Measurements from ENCODE around the gene CABCOCO1. TPM values are rescaled to one million over a fixed set of nuclear protein-coding genes. Genes with fewer than 3 reads are reported as not detected.

CABCOCO1 gene
- total RNA-seq, 1 donor = not detected

DNA sequence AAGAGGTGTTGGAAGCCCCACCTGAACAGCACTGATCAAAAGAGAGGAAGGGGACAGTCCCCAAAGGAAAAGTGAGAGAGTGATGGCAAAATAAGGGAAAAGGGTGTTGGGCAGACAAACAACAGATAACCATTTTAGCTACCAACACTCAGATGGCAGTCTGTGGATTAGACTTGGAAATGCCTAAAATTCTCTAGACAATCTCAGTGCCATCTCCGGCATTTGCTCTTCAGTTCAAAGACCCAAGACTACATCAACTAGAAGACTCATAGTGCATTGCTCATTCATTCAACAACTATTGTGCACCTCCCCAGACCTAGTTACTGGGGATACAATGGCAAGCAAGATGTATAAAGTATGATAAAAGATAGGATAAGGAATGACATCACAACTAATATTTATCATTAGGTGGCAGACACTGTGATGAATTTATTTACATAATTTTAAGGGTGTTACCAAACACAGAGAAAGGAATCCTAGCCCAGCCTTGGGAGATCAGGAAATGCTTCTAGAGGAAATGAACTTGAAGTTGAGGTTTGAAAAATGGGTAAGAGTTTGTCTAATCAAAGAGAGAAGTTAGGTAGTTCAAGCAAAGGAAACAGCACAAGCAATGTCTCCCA lies 129.5 kb downstream of the CABCOCO1 start:
- Histone ChIP-seq H3K4me1 (ENCODE audit: insufficient read depth, low read length) (no peaks in the 10 kb centered on the region), H3K9me3 (ENCODE audit: low read depth, low read length) (no peaks in the 10 kb centered on the region), H3K4me3 (ENCODE audit: low read length) (no peak overlapping the region), H3K27me3 (ENCODE audit: insufficient read depth, low read length) (no peaks in the 10 kb centered on the region)

DNA sequence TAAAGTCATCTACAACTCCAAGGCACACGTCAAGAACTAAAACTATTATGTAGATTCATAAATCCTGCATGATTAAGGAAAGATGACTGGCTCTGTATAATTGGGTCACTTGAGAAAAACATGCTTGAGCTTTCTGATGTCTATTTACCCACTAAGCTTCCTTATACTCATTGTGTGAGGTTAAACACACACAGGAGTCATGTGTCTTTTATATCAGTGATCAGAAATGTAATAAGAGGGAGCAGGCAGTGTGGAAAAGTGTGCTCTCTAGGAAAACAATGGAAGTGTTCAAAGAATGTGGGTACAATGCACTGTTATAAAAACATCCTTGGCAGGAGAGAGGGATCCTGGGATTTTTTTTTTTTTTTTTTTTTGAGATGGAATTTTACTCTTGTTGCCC lies 130.2 kb downstream of the CABCOCO1 start:
- Histone ChIP-seq H3K4me1 (ENCODE audit: insufficient read depth, low read length) (no peaks in the 10 kb centered on the region), H3K9me3 (ENCODE audit: low read depth, low read length) (no peaks in the 10 kb centered on the region), H3K27me3 (ENCODE audit: insufficient read depth, low read length) (no peaks in the 10 kb centered on the region), H3K4me3 (ENCODE audit: low read length) (no peak overlapping the region)

DNA sequence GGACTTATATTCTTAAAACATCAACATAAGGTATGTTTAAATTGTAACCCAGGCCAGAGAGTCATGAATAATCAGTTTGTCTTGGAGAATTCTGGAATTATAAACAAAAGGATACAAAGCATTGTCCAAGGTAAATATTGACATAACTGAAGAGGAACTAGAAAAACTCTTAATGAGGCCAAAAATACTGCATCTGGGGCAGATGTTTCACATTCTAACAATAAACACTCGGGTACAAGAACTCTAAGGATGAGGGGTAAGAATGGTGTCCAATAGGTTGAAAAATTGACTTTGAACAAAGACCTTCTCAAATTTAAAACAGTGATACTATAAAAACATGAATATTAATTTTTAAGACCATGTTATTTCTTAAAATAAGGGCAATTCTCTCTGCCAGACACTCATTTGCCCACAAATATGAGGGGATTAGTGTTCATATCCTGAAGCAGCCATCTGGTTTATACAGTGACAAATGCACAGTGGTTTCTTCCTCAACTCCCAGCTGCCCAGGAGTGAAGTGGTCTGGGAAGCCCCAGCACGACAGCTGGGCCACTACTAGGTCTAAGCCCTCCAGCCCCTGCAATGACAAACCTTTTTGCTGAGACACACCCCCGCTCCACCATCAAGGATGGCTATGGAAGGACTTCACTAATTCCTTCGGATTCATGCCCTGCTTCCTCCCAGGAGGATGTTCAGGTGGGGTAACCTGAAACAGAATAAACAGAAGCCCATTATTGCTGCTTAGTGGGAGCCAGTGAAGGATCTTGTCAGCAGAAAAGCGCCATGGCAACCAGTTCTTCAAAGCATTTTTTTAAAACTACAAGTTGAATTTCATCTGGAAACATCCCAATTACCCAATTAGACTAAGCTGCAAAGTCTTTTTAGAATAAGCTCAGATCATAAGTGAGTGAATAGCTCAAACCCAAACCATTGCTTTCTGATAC lies 131.3 kb downstream of the CABCOCO1 start:
- Histone ChIP-seq H3K27me3 (ENCODE audit: insufficient read depth, low read length) (no peaks in the 10 kb centered on the region), H3K4me1 (ENCODE audit: insufficient read depth, low read length) (no peaks in the 10 kb centered on the region), H3K4me3 (ENCODE audit: low read length) (no peak overlapping the region), H3K9me3 (ENCODE audit: low read depth, low read length) (no peaks in the 10 kb centered on the region)

- Histone ChIP-seq H3K4me1 (ENCODE audit: insufficient read depth, low read length) (no peaks in the 10 kb centered on the region), H3K4me3 (ENCODE audit: low read length) (no peak overlapping the region), H3K27me3 (ENCODE audit: insufficient read depth, low read length) (no peaks in the 10 kb centered on the region), H3K9me3 (ENCODE audit: low read depth, low read length) (no peaks in the 10 kb centered on the region)
Observed at GRCh38 chr10:61795147-61795546, 132.4 kb downstream of the CABCOCO1 start.

DNA sequence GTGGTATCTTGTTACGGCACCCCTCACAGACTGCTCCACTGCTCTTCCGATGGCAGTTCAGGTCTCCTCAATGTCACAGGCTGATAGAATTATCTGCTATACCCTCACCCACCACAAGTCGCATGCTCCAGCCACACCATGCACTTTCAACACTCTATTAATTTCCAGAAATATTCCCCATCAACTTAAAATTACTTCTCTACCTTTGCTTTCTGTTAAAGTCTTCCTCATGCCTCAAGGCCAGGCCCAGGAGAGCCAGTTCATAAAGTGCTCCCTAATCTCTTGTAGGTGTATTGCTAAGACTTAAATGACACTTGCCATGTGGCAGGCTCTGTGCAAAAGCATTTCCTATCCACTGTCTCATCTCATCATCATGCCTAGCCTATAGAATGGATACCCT lies 132.8 kb downstream of the CABCOCO1 start:
- H3K27me3 ChIP-seq (ENCODE audit: insufficient read depth, low read length) = no peaks in the 10 kb centered on the region
- H3K4me1 ChIP-seq (ENCODE audit: insufficient read depth, low read length) = no peaks in the 10 kb centered on the region
- H3K4me3 ChIP-seq (ENCODE audit: low read length) = no peak overlapping the region
- no peaks in the 10 kb centered on the region for H3K9me3 ChIP-seq (ENCODE audit: low read depth, low read length)

GRCh38 chr10:61796785-61797184 lies 134.1 kb downstream of the CABCOCO1 start:
- no peak overlapping the region for H3K4me3 ChIP-seq (ENCODE audit: low read length)
- no peaks in the 10 kb centered on the region for H3K9me3 ChIP-seq (ENCODE audit: low read depth, low read length)
- H3K27me3 ChIP-seq (ENCODE audit: insufficient read depth, low read length) = no peaks in the 10 kb centered on the region
- no peaks in the 10 kb centered on the region for H3K4me1 ChIP-seq (ENCODE audit: insufficient read depth, low read length)

GRCh38 chr10:61797304-61798153 lies 134.8 kb downstream of the CABCOCO1 start:
- H3K9me3 ChIP-seq (ENCODE audit: low read depth, low read length) = no peaks in the 10 kb centered on the region
- no peak overlapping the region for H3K4me3 ChIP-seq (ENCODE audit: low read length)
- H3K27me3 ChIP-seq (ENCODE audit: insufficient read depth, low read length) = no peaks in the 10 kb centered on the region
- H3K4me1 ChIP-seq (ENCODE audit: insufficient read depth, low read length) = no peaks in the 10 kb centered on the region

DNA sequence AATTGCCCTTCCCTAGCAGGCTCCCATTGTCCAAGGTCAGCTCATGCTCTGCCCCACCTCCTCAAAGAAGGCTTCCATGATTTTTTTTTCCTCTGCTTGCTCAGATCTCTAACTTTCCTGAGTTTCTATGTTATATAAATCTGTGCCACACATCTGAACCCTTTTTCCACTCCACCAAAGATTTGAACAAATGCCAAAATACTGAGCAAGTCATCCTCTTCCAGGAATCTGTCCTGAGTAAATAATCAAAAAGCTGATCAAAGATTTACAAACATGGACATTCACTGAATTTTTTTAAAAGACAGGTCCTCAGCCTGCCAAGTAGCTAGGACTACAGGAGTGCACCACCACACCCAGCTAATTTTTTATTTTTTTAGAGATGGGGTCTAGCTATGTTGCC lies 136.0 kb downstream of the CABCOCO1 start:
- H3K9me3 ChIP-seq (ENCODE audit: low read depth, low read length) = no peaks in the 10 kb centered on the region

DNA sequence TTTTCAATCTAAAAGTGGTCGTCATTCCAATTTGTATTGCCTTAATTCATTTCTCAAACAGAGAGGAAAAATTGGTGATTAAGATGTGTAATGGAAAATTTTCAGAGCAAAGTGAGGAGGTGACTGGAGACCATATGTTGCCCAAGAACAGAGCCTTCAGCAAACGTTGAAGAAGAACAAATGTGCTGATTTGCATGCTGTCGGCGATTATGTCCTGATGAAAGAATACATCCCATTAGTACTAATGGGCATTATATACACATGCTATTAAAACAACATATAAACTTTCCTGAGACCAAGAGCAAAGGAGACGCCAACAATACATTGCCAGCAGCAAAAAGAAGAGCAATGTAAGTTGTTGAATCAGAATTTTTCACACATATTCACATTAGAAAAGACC lies 138.8 kb downstream of the CABCOCO1 start:
- no peaks in the 10 kb centered on the region for H3K27me3 ChIP-seq (ENCODE audit: insufficient read depth, low read length)
- H3K4me3 ChIP-seq (ENCODE audit: low read length) = no peak overlapping the region
- no peaks in the 10 kb centered on the region for H3K9me3 ChIP-seq (ENCODE audit: low read depth, low read length)
- no peaks in the 10 kb centered on the region for H3K4me1 ChIP-seq (ENCODE audit: insufficient read depth, low read length)

More for the DNA sequence above, 136.0 kb downstream of the CABCOCO1 start:
- no peaks in the 10 kb centered on the region for H3K4me1 ChIP-seq (ENCODE audit: insufficient read depth, low read length)
- H3K4me3 ChIP-seq (ENCODE audit: low read length) = no peak overlapping the region
- no peaks in the 10 kb centered on the region for H3K27me3 ChIP-seq (ENCODE audit: insufficient read depth, low read length)

DNA sequence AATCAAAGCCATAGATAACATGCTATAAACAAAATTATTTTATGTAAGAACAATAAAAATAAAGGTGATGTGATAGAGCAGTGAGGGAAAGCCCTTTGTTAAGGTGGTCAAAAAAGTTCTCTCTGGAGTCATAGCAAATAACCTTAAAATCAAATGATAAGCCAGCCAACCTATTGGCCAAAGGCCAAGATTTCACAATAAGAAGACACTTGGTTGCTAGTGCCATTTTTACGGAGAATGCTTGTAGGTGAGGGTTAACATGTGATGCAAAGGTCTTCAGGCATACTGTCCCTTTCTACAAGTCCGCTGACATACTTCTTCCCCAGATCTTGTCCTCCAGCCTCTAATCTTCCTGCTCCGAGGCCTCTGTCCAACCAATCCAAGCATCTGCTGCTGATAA lies 140.5 kb downstream of the CABCOCO1 start:
- no peaks in the 10 kb centered on the region for H3K9me3 ChIP-seq (ENCODE audit: low read depth, low read length)
- H3K4me3 ChIP-seq (ENCODE audit: low read length) = no peak overlapping the region
- no peaks in the 10 kb centered on the region for H3K27me3 ChIP-seq (ENCODE audit: insufficient read depth, low read length)
- no peaks in the 10 kb centered on the region for H3K4me1 ChIP-seq (ENCODE audit: insufficient read depth, low read length)

- Histone ChIP-seq H3K9me3 (ENCODE audit: low read depth, low read length) (no peaks in the 10 kb centered on the region), H3K4me3 (ENCODE audit: low read length) (no peak overlapping the region), H3K4me1 (ENCODE audit: insufficient read depth, low read length) (no peaks in the 10 kb centered on the region), H3K27me3 (ENCODE audit: insufficient read depth, low read length) (no peaks in the 10 kb centered on the region)
Observed at GRCh38 chr10:61804414-61804813, 141.7 kb downstream of the CABCOCO1 start.

DNA sequence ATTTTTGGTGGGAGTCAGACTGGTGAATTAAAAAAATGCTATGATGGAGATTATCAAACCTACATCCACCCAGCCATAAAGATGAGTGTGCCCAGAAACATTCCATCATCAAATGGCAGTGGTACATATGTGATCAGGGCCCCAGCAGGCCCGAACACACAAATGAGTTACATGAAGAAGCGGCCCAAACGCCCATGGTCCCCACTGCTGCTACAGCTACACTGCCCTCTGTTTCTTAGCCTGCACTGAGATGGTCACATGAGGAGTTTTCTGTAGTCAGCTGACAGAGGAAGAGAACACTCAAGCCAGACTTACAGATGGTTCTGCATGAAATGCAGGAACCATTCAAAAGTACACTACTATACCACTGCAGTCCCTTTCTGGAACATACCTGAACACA lies 142.4 kb downstream of the CABCOCO1 start:
- Histone ChIP-seq H3K4me1 (ENCODE audit: insufficient read depth, low read length) (no peaks in the 10 kb centered on the region), H3K9me3 (ENCODE audit: low read depth, low read length) (no peaks in the 10 kb centered on the region), H3K27me3 (ENCODE audit: insufficient read depth, low read length) (no peaks in the 10 kb centered on the region), H3K4me3 (ENCODE audit: low read length) (no peak overlapping the region)

GRCh38 chr10:61810263-61810662 lies 147.5 kb downstream of the CABCOCO1 start:
- H3K4me3 ChIP-seq (ENCODE audit: low read length) = no peak overlapping the region
- H3K4me1 ChIP-seq (ENCODE audit: insufficient read depth, low read length) = no peaks in the 10 kb centered on the region
- no peaks in the 10 kb centered on the region for H3K27me3 ChIP-seq (ENCODE audit: insufficient read depth, low read length)
- no peaks in the 10 kb centered on the region for H3K9me3 ChIP-seq (ENCODE audit: low read depth, low read length)

DNA sequence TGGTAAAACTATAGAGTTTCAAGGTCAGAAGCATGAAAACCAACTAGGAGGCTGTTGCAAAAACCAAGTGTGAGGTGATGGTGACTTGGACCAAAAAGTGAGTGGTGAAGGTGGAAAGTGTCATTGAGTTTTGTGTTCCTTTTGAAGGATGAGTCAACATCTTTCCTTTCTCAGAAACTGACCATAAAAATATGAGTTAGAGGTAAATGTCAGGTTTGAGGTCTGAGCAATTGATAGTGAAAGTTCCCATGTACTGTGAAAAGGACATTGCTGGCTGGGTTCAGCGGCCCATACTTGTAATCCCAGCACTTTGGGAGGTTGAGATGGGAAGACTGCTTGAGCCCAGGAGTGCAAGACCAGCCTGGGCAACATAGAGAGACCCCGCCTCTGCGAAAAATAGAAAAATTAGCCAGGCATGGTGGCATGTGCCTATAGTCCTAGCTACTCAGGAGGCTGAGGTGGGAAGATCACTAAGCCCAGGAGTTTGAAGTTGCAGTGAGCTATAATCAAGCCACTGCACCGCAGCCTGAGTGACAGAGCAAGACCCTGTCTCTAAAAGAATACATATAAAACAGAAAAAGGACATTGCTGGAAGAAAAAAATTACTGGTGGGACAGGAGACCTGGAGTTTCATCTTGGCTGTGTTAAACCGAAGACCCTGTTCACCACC lies 149.5 kb downstream of the CABCOCO1 start:
- no peak overlapping the region for H3K4me3 ChIP-seq (ENCODE audit: low read length)
- H3K9me3 ChIP-seq (ENCODE audit: low read depth, low read length) = no peaks in the 10 kb centered on the region
- no peaks in the 10 kb centered on the region for H3K27me3 ChIP-seq (ENCODE audit: insufficient read depth, low read length)
- H3K4me1 ChIP-seq (ENCODE audit: insufficient read depth, low read length) = no peaks in the 10 kb centered on the region

Data from mononuclear cell (primary cell).